SK-N-DZ (cell line): ENCODE results near the gene CHRNB1.

ENCODE experiments used
- DNase-seq: peaks from one replicate; pipeline ENCODE4 v3.0.0-alpha.2; 2015; ENCODE audit warnings: low spot score

The CHRNB1 gene

DNA sequence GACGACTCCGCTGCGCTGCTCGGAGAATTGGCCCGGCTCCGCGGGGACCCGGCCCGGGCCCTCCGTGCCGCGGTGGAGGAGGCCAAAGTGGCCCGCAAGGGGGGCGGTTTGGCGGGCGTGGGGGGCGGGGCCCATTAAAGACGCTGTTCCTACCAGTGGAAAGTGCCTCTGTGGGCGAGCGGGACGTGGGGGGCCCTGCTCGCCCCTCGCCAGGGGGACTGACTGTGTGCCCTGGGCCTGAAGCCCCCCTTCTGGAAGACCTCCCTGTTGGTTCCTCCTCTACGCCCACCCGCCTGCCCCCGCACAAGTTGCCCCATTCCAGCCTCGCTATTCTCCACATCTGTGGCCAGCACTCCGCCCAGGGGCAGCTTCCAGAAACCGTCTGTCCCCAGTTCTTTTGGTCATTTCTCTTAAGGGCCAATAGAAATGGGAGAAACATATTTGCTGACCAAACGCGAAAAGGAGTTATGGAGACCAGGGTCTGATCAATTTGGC lies 7.4 kb upstream of the CHRNB1 start:
- DNase-seq: no peak

DNA sequence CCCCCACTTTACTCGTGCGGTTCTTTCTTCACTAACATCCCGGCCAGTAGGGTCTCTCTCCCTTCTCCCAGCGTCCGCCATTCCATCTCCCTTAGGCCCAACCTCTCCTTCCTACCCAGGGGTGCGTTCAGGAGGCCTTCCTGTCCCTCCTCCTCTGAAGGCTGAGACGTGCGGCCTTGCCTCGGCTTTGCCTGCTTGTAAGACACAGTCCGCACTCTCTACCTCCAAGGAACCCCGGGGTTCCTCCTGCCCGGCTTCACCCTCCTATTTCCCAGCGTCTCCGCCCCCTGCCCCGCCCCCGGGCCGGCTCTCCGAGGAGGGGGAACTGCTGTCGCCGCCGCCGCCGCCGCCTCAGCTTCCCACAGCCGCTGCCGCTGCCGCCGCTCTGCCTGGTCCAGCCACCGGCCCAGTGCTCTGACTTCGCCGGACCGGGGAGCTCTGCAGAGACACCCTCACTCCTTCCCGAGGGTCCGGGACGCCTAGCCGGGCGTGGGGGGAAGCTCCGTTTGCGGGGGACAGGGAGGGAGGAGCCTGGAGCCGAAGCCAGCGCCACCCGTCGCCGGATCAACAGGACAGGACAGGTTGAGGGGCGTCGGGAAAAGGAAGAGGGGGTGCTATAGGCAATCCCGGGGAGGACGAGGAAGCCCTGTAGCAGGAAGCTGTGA lies 6.8 kb upstream of the CHRNB1 start:
- DNase-seq: peak; percentile 60

DNA sequence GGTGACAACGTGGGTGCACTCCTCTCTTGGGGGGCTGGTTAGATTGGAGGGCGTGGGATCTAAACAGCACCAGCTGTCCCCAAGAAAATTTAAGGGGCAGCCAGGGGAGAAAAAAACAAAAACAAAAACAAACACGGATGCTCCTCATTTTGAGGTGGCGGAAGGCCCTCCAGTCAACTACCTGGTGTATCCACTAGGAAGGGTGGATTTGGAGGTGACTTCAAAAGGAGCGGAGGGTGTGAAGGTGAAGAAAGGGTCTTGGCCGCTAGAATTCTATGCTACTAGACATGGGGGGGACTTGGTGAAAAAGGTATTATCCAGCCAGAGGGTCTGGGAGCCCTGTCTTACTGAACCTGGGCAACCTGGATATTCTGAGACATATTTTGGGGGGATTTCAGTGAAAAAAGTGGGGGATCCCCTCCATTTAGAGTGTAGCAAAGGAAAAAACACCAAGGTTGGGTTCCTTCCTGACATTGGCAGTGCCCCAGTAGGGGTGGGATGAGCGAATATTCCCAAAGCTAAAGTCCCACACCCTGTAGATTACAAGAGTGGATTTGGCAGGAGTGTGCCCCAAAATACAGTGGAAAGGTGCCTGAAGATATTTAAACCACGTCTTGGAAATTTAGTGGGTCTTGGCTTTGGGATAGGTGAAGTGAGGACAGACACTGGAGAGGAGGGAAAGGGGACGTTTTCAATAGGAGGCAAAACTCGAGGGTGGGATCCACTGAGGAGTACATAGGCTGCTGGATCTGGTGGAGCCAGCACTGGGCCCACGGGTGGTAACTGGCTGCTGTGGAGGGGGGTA lies 6.0 kb upstream of the CHRNB1 start:
- DNase-seq: no peak

DNA sequence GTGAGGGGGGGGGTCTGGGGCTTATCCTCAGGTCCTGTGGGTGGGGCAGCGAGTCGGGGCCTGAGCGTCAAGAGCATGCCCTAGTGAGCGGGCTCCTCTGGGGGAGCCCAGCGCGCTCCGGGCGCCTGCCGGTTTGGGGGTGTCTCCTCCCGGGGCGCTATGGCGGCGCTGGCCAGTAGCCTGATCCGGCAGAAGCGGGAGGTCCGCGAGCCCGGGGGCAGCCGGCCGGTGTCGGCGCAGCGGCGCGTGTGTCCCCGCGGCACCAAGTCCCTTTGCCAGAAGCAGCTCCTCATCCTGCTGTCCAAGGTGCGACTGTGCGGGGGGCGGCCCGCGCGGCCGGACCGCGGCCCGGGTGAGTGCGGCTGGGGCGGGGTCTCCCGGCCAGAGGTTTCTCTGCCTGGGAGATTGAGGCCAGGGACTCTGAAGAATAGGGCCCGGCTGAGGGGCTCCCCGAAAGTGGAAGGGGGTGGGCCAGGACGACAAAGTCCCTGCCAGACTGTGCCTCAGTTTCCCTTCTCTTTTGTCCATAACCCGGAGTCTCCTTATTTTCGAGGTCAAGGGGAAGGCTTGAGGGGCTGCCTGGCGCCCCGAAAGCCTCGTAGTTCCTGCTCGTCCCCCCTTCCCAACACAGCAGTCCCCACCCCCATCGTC lies 5.3 kb upstream of the CHRNB1 start, which contains the start of gene FGF11:
Gene FGF11, plus strand, starts transcription at position 51 of the 651 bp plus-strand sequence. Its CDS starts 109 bp downstream, at position 160.
- DNase-seq: no peak

DNA sequence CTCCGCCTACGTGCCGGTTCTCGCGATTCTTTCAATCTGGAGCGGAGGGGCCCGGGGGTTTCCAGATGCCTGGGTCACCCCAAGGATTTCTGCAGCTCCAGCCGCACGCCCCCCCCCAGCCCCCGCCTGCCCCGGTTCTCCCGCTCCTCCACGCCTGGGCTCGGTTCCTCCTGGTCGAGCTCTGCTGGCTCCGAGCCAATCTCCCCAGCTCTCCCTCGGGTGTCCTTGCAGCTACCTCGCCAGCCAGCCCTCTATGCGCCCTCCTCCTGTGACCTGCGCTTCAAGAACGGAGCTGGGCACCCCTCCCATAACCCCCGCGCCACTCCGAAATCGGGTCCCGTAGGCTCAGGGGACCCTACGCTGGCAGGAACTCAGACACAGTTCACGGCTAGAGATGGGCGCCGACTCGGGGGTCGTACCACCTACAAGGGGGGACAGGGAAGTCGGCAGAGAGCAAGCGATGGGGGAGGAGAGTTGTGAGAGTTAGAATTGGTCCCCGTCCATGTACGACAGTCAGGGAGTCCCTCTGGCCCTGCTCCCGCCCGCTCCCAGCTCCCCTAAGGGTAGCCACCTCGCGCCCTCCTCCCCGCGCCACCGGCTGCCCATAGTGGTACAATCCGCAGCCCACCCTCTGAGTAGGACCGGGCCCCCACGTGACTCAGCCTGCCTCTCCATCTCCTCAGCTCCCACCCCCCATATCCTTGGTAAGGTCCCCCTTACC lies 4.6 kb upstream of the CHRNB1 start:
- DNase-seq: peak; percentile 81

DNA sequence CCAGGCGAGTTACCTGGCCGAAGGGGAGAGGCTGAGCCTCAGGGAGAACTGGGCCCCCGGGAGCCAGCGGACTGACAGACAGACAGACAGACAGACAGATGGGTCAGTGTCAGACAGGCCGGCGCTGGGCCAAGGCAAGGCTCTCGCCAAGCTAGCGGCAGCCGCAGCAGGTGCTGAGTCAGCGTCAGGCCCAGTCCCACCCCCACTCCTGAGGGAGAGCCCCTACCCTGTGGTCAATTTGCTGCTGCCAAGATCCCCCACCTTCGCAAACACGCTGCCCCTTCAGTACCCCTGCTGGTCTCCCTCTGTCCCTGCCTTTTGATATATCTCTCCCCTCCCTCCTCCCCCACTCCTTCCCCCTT lies 4.0 kb upstream of the CHRNB1 start:
- DNase-seq: peak; percentile 49

DNA sequence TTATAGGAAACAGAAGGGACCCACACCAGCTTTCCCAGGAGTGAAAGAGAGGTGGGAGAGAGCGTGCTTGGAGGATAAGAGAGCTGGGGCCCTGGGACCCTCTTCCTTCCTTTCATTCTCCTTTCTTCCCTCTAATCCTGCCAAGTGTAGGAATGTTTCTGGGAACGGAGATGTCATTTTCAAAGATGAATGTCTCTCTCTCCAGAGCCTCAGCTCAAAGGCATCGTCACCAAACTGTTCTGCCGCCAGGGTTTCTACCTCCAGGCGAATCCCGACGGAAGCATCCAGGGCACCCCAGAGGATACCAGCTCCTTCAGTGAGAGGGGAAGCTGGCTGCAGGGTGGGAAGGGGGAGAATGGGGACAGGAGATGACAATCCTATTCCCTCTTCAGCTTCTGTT lies 3.6 kb upstream of the CHRNB1 start:
- no peak for DNase-seq

DNA sequence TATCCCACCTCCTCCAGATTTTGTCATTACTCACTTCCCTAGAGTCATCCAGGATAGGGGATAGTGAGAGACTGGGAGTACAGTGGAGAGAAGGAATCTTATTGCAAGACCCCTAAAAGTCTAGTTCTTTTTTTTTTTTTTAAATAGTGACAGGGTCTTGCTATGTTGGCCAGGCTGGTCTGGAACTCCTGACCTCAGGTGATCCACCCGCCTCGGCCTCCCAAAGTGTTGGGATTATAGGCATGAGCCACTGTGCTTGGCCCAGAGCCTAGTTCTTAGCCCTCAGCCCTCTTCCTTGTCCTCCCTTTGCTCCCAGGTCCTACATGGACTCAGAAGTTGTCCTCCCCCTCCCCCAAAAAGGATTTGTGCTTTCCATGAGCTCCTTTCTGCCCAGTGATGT lies 2.7 kb upstream of the CHRNB1 start:
- DNase-seq: no peak

DNA sequence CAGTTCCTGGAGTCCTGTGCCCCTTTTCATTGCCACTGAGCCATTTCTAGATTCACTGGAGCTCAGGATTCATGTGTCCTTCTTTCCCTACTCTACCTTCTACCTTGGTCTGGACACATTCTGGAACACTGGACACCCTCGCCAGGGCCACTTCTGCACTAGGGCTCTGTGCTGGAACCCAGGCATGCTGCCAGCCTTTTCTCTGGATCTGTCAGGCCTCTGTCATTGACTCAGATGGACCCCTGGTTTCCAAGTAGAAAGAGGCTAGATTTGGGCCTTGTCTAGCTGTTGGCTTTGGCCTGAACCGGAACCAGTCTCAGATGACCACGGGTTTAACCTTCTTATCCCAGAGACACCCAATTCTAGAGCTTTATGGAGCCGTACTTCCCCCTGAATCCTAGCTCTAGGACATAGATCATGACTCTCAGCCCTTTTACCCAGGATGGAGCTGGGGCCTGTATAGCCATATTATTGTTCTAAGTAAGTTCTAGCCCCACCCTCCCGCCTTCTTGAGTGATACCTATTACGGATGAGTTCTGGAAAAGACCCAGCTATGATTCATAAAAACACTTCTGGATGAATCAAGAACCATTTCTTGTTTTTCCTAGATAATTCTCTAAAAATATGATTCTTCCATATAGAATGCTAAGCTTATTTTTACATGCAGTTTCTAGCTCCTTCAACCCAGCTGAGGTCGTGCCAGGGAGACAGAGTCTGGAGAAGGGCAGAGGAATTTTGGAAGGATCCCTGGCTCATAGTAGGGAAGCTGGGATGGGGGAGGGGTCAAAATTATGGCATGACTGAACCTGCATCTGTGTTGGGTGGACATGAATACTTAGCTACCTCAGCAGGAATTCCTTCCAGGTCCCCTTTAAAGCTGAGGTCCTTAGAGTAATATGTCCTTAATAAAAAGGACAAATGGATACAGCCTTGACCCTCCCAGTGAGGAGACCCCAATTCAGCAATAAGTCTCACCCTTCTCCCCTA lies 1.1 kb upstream of the CHRNB1 start:
- DNase-seq: no peak

DNA sequence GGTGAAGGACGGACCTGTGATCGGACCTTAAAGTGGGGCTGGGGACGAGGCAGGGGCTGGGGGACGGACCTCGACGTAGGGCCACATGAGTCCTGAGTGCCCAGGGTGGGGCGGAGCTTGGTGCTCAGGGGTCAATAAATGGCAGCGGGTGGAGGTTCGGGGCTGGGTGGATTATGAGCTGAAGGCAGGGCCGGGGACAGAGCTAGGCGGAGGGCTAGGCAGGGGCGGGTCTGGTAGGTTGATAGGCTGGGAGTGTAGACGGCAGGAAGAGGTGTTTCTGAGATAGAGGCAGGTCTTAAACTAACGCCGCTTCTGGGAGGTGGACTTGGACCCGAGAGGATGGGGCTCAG lies 733 bp downstream of the CHRNB1 start:
- no peak for DNase-seq

DNA sequence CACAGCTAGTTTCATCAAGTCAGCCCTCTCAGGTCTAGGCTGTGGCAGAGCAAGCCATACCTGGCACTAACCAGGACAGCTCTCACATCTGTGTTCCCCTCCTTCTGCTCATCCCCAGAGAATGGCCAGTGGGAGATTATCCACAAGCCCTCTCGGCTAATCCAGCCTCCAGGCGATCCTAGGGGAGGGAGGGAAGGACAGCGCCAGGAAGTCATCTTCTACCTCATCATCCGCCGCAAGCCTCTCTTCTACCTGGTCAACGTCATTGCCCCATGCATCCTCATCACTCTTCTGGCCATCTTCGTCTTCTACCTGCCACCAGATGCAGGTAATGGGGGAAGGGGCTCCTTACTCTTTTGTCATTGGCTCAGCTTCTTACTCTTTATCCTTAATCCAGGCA lies 3.6 kb downstream of the CHRNB1 start:
- DNase-seq: no peak

DNA sequence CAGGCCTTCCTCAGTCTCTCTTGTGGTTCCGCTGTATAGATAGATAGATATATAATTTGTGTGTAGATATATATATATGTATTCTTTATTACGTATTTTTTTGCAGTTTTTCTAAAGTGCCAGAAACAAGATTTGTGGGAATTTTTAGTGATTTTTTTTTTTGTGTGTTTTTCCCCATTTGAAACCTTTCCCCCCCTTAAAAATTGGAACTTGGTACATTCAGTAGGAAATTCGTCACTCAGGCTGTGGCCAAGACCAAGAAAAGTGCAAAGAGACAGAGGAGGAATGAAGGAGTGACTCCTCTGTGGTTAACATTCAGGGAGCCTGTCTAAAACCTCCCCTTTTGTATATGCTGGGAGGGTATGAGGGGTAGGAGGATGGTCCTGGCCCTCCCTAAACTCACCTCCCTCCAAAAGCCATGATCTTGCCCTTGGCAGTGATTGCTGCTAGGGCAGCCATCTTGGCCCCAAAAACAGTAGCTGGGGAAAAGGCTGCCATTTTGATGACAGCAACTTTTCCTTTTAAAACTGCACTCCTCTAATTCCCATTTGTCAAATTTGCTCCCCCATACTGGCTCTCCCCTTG lies 15.2 kb downstream of the CHRNB1 start:
- DNase-seq: no peak

DNA sequence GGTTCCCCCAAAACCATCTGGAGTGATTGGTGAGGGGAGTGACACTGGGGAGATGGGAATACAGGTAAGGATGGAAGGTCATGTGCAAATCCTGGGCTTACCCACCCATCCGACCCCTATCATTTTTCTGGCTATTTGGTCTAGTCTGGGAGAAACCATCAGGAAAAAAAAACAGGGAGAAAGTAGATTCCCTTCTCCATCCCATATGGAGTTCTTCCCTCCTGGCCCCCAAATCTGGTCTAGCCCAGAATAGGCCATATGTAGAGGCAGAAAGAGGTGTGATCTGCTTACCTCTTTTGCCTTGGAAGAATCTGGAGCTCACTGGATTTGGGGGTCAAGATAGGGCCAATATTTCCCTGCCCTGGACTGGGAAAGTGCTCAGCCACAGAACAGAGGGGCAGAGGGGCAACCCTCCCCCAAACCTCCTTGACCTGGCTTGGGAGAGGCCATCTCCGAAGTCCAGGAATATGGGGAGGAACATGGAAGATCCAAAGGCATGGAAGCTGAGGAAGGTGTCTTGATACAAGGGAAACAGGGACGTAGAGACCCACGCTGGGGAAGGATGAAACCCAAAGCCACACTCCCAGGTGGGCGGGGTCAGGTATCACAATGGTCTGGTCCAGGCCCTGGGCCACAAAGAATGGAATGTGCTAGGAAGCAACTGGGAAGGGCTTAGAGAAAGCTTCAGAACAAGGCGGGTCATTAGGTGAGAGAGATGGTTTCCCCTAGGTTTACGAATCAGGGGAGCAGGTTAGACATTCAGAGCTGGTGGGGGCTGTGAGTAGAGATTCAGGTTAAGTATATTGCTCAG lies 16.2 kb downstream of the CHRNB1 start:
- DNase-seq: no peak

DNA sequence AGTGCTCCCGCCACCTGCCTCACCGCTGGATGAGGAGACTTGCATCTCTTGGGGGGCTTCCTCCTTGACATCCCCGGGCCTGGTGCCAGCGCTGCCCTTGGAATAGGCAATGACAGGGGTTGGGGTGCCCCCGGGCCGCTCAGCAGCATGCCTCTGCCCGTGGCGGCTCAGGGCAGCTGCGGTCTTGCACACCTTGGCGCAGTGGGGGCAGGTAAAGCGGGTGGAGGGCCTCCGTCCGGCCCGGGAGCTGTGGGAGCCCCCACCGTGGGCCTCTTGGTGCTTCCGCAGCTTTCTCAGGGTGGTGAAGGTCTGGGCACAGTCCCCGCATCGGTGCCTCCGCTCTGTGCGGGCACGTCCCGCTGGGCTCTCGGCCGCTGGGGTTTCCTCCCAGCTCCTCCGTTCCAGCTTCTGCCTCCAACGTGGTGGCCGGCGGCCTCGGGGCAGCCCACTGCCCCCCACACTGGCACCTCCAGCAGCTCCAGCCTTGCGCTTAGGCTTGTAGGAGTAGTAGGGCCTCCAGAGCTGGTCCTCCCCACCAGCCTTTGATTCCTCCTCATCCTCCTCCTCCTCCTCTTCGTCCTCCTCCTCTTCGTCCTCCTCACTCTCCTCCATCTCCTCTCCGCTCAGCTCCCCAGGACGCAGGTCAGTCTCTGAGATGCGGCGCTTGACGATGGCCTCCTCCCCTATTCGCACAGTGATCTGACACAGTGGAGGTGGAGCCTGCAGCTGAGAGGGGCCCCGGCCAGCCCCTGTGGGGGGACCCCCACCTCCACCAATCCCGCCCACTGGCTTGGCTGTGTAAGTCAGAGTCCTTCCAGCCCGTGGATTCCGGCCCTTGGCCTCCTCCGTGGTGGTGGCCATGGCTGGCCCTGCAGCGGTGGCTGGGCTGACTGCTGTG lies 17.9 kb downstream of the CHRNB1 start:
- no peak for DNase-seq

DNA sequence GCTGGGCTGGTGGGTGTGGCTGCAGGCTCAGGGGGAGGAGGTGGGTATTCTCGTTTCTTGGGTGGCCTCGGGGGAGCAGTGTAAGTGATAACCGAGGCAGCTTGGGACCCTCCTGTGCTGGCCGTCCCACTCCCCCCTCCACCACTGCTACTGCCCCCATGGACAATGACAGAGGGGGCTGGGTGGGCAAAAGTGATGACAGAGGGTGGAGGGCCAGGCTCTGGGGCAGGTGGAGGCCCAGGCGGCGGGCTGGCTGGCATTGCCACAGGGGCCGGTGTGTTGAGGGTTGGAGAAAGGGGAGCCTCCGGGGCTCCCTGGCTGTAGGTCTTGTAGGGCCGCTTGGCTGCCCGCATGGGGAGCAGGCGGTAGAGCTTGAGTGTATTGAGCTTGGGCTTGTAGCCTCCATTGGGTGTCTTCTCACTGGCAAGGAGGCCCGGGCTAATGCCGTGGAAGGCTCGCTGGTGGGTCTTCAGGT lies 18.5 kb downstream of the CHRNB1 start:
- no peak for DNase-seq

DNA sequence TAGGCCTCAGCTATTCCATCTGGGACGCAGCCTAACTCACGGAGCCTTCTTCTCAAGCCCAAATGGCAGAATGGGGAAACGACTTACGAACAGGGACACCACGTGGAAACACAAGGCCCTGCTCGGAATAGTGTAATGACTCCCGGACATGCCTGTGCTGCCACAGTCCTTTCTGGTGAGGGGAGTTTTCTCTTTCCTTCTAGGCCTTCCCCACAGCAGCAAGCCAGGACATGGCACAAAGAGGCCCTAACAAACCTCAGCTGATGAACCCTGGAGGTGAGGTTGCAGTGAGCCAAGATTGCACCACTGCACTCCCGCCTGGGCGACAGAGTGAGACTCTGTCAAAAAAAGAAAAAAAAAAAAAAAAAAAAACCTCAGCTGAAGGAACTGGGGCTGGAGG lies 19.2 kb downstream of the CHRNB1 start:
- DNase-seq: no peak

DNA sequence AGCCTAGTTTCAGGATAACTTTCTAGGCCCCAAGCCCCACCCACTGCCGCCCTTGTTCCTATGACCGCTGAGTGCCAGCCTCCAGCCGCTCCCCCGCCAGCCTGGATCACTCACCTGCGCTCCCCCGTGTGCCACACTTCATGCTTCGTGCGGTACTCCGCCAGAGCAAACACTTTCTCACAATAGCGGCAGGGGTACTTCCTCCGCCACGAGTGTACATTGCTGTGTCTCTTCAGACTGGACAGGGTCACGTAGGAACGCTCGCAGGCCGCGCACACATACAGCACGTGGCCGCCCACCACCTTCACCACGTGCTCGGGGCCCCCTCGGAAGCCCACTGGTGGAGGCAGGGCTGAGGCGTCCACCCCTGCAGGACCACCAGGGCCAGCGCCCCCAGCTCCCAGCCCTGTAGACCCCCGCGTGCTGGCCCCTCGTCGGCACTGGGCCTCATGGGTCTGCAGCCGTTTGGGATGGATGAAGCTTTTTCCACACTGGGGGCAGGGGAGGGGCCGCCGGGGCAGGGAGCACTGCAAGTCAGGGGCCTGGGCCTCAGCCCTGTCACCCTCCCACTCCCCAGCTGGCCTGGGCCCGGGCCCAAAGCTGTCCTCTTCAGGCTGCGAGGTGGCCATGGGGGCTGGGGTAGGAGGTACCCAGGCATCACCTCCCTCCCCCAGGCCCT lies 20.9 kb downstream of the CHRNB1 start:
- no peak for DNase-seq

DNA sequence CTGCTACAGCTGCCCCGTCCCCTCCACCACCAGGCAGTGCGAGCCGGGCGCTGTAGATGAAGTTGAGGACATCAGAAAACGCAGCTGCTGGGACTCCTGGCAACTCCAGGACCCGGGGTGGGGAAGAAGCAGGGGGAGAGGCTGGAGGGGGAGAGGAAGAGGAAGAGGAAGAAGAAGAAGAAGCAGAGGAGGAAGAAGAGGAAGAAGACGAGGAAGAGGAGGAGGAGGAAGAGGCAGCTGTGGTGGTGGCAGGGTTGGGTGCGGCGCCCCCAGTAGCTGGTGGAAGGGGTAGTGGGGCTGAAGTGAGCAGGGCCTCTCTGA lies 21.4 kb downstream of the CHRNB1 start:
- no peak for DNase-seq
